H1 (cell line): ENCODE results near the gene GMEB2. TPM values are rescaled to one million over a fixed set of nuclear protein-coding genes. Genes with fewer than 3 reads are reported as not detected.
A peak's percentile ranks its signal among the peaks of the same experiment; 100 is the strongest.

ENCODE experiments used
- CTCF ChIA-PET: fragments of 300-600 bp; sonication (Branson Sonifier 250); formaldehyde crosslinking; loops from one replicate; lab custom pipeline; 2021; ENCODE audit not compliant: partially characterized antibody; lab: Charles Lee
- POLR2A ChIA-PET: fragments of 300-600 bp; sonication (Branson Sonifier 250); formaldehyde crosslinking; loops from one replicate; lab custom pipeline; 2021; ENCODE audit warnings: inconsistent platforms; ENCODE audit not compliant: partially characterized antibody; lab: Charles Lee
- DNase-seq, 2 experiments: peaks; one replicate each; pipeline versions ENCODE4 v3.0.0 to v3.0.0-alpha.2; 2010 to 2022; ENCODE audit warnings: low spot score in 2 of 2, low read depth in 1 of 2, mixed read lengths in 1 of 2
- FAIRE-seq: peaks from 2 replicates; lab custom pipeline; 2011; peaks lifted over from hg19 to GRCh38; lab: Jason Lieb, UNC
- H2AFZ ChIP-seq: 2 replicates; pipeline ENCODE4 v1.8.1; 2012; ENCODE audit warnings: low read length, inconsistent platforms
- H2AK5ac ChIP-seq: 2 replicates; pipeline ENCODE4 v1.6.1; 2013; ENCODE audit warnings: low read depth, low read length
- H2BK120ac ChIP-seq: replicated peaks from 2 replicates; pipeline ENCODE3; 2013; ENCODE audit warnings: low read depth, low read length, inconsistent platforms
- H2BK12ac ChIP-seq: 2 replicates; pipeline ENCODE4 v1.6.1; 2013; ENCODE audit warnings: low read depth, low read length
- H2BK15ac ChIP-seq: 2 replicates; pipeline ENCODE4 v1.6.1; 2013; ENCODE audit warnings: low read length
- H2BK20ac ChIP-seq: 2 replicates; pipeline ENCODE4 v1.6.1; 2013; ENCODE audit warnings: low read length
- H2BK5ac ChIP-seq: 2 replicates; pipeline ENCODE4 v1.6.1; 2013; ENCODE audit warnings: low read depth, low read length
- H3K14ac ChIP-seq: 2 replicates; pipeline ENCODE4 v1.6.1; 2013; ENCODE audit warnings: inconsistent platforms; ENCODE audit not compliant: insufficient read length
- H3K18ac ChIP-seq: 2 replicates; pipeline ENCODE4 v1.6.1; 2013; ENCODE audit warnings: low read length; ENCODE audit errors: extremely low read depth
- H3K23ac ChIP-seq: 2 replicates; pipeline ENCODE4 v1.6.1; 2013; ENCODE audit warnings: inconsistent platforms; ENCODE audit not compliant: insufficient read length
- H3K23me2 ChIP-seq: 2 replicates; pipeline ENCODE4 v1.6.1; 2013; ENCODE audit warnings: low read depth, low read length
- H3K27ac ChIP-seq: 2 replicates; pipeline ENCODE4 v1.6.1; 2011; ENCODE audit warnings: low read depth, low read length, inconsistent platforms
- H3K27me3 ChIP-seq, 4 experiments: replicated peaks in 1 of 4; 1 replicate in 1 of 4; 2 replicates in 3 of 4; pipeline versions ENCODE4 v1.6.1 to v1.8.1; 2011 to 2013; ENCODE audit warnings: low read length in 3 of 4, mild to moderate bottlenecking in 3 of 4, inconsistent platforms in 2 of 4, mixed read lengths in 2 of 4, moderate library complexity in 1 of 4; ENCODE audit not compliant: control insufficient read depth in 3 of 4, insufficient read depth in 3 of 4; ENCODE audit errors: extremely low read depth in 1 of 4
- H3K36me3 ChIP-seq, 4 experiments: 2 replicates each; pipeline versions ENCODE4 v1.6.1 to v1.8.1; 2011 to 2013; ENCODE audit warnings: mild to moderate bottlenecking in 4 of 4, low read length in 3 of 4, moderate library complexity in 2 of 4, control low read depth in 1 of 4, inconsistent platforms in 1 of 4; ENCODE audit not compliant: insufficient read depth in 4 of 4, control insufficient read depth in 2 of 4
- H3K4ac ChIP-seq: replicated peaks from 2 replicates; pipeline ENCODE3; 2013; ENCODE audit warnings: low read length, low read depth, mixed read lengths, inconsistent platforms; ENCODE audit not compliant: insufficient read length
- H3K4me1 ChIP-seq, 4 experiments: replicated peaks in 1 of 4; 1 replicate in 1 of 4; 2 replicates in 3 of 4; pipeline versions ENCODE4 v1.6.1 to v1.8.1; 2011 to 2013; ENCODE audit warnings: low read length in 3 of 4, inconsistent platforms in 2 of 4, mixed read lengths in 1 of 4; ENCODE audit not compliant: insufficient read depth in 4 of 4, control insufficient read depth in 3 of 4
- H3K4me2 ChIP-seq, 2 experiments: 2 replicates each; pipeline versions ENCODE4 v1.6.1 to v1.8.1; 2011 to 2013; ENCODE audit warnings: low read depth in 2 of 2, low read length in 2 of 2, control low read depth in 1 of 2, inconsistent platforms in 1 of 2, mild to moderate bottlenecking in 1 of 2; ENCODE audit not compliant: insufficient read depth in 1 of 2
- H3K4me3 ChIP-seq, 4 experiments: fragments of 200-600, 300-600 bp in 1 of 4; sonication (generic), shearing (Covaris generic), sonication (Bioruptor Twin) in 1 of 4; 2 replicates each; pipeline versions ENCODE4 v1.5.1 to v1.8.1; 2011 to 2016; ENCODE audit warnings: low read length in 4 of 4, low read depth in 3 of 4, control low read depth in 2 of 4, inconsistent platforms in 2 of 4, mild to moderate bottlenecking in 2 of 4, mixed read lengths in 1 of 4, moderate library complexity in 1 of 4; ENCODE audit not compliant: insufficient read depth in 2 of 4; ENCODE audit errors: extremely low read depth in 1 of 4
- H3K56ac ChIP-seq: replicated peaks from 2 replicates; pipeline ENCODE3; 2013; ENCODE audit warnings: low read depth, mild to moderate bottlenecking, mixed read lengths, low read length, inconsistent platforms; ENCODE audit not compliant: insufficient read length
- H3K79me1 ChIP-seq: 2 replicates; pipeline ENCODE4 v1.6.1; 2013; ENCODE audit warnings: low read depth, low read length, control low read depth
- H3K79me2 ChIP-seq, 2 experiments: 2 replicates each; pipeline versions ENCODE4 v1.6.1 to v1.8.1; 2012 to 2013; ENCODE audit warnings: low read length in 2 of 2, mild to moderate bottlenecking in 2 of 2, inconsistent platforms in 1 of 2; ENCODE audit not compliant: insufficient read depth in 2 of 2, control insufficient read depth in 1 of 2
- H3K9ac ChIP-seq, 4 experiments: replicated peaks in 1 of 4; 1 replicate in 1 of 4; 2 replicates in 3 of 4; pipeline versions ENCODE4 v1.6.1 to v1.8.1; 2011 to 2013; ENCODE audit warnings: low read depth in 3 of 4, low read length in 3 of 4, control low read depth in 2 of 4, mild to moderate bottlenecking in 2 of 4, moderate library complexity in 2 of 4, inconsistent platforms in 1 of 4; ENCODE audit errors: extremely low read depth in 1 of 4
- H3K9me3 ChIP-seq, 2 experiments: 2 replicates each; pipeline versions ENCODE4 v1.6.1 to v1.8.1; 2012 to 2013; ENCODE audit warnings: mild to moderate bottlenecking in 2 of 2, moderate library complexity in 2 of 2, control low read depth in 1 of 2, inconsistent platforms in 1 of 2, low read depth in 1 of 2, low read length in 1 of 2, mixed read lengths in 1 of 2; ENCODE audit not compliant: insufficient read depth in 2 of 2
- H4K20me1 ChIP-seq, 2 experiments: replicated peaks in 1 of 2; 2 replicates each; pipeline versions ENCODE3 to v1.8.1; 2011 to 2013; ENCODE audit warnings: inconsistent platforms in 2 of 2, low read length in 2 of 2, mild to moderate bottlenecking in 1 of 2; ENCODE audit not compliant: insufficient read depth in 2 of 2, control insufficient read depth in 1 of 2
- H4K5ac ChIP-seq: 2 replicates; pipeline ENCODE4 v1.6.1; 2013; ENCODE audit warnings: low read length, low read depth, mixed read lengths, inconsistent platforms; ENCODE audit not compliant: insufficient read length
- H4K8ac ChIP-seq: 2 replicates; pipeline ENCODE4 v1.8.0; 2013; ENCODE audit warnings: mild to moderate bottlenecking, moderate library complexity, low read length, inconsistent platforms; ENCODE audit not compliant: insufficient read depth; ENCODE audit errors: extremely low read depth
- H4K91ac ChIP-seq: replicated peaks from 2 replicates; pipeline ENCODE3; 2013; ENCODE audit warnings: low read length, mixed read lengths, inconsistent platforms; ENCODE audit not compliant: insufficient read length
- CEBPB ChIP-seq: IDR thresholded peaks from 2 replicates; pipeline ENCODE4 v1.6.1; 2012; ENCODE audit warnings: low read depth, low read length
- GABPA ChIP-seq: IDR thresholded peaks from 2 replicates; pipeline ENCODE4 v1.6.1; 2011; ENCODE audit warnings: mild to moderate bottlenecking, low read length, moderate library complexity, borderline replicate concordance; ENCODE audit not compliant: insufficient read depth
- KDM5A ChIP-seq: fragments of 200-600 bp; IDR thresholded peaks from 2 replicates; pipeline ENCODE4 v1.7.1; 2012; ENCODE audit warnings: mild to moderate bottlenecking, low read length, inconsistent platforms, mixed read lengths
- MAFK ChIP-seq: IDR thresholded peaks from 2 replicates; pipeline ENCODE4 v1.6.1; 2012; ENCODE audit warnings: low read depth, mild to moderate bottlenecking, improper control_type of control experiment, low read length
- RNF2 ChIP-seq: fragments of 200-900, 300-1000 bp; sonication (generic); IDR thresholded peaks from 2 replicates; pipeline ENCODE4 v1.7.1; 2016; ENCODE audit warnings: borderline replicate concordance, low read depth, mild to moderate bottlenecking, antibody characterized with exemption, low read length; ENCODE audit not compliant: poor library complexity, severe bottlenecking; ENCODE audit errors: missing control alignments
- SRF ChIP-seq: IDR thresholded peaks from 2 replicates; pipeline ENCODE4 v1.6.1; 2011; ENCODE audit warnings: mild to moderate bottlenecking, low read depth, low read length, moderate library complexity
- WGBS, 2 experiments: shearing (Covaris generic) in 1 of 2; methylation state at CpG; one replicate each; pipeline versions ENCODE4 v1.1.6 to v1.1.7; 2013 to 2015; ENCODE audit warnings: low lambda C conversion rate in 2 of 2, mixed read lengths in 2 of 2, inconsistent platforms in 1 of 2, low coverage in 1 of 2, missing lambda C conversion rate in 1 of 2; ENCODE audit not compliant: insufficient replicate concordance in 2 of 2, insufficient coverage in 1 of 2, insufficient read length in 1 of 2; ENCODE audit errors: extremely low coverage in 1 of 2, missing lambda C conversion rate in 1 of 2; 5-methylcytosine and 5-hydroxymethylcytosine counted together
- polyA plus RNA-seq, 7 experiments: library from polyadenylated mRNA; depleted of rRNA in 3 of 7; stranded (reverse) in 5 of 7; unstranded in 2 of 7; fragments of >200 nt in 5 of 7; fragments of 200-250 nt in 2 of 7; gene quantifications; 1 replicate in 5 of 7; 2 replicates in 1 of 7; 4 replicates in 1 of 7; pipeline versions ENCODE4 v1.2.1 to v1.2.3, GENCODE V29; 2011 to 2013; ENCODE audit warnings: missing spikeins in 2 of 7, mixed read lengths in 2 of 7
- total RNA-seq: library from RNA; stranded (reverse); fragmentation: NEBNext Ultra II Directional; extraction: Animal tissue kit (Norgen Biotek cat#: 25700); gene quantifications from 2 replicates; pipeline ENCODE4 v1.2.1, GENCODE V29; 2021

Gene GMEB2
- total and polyA plus RNA-seq, 2 of the 8 experiments (the other 6 are each of a cell fraction or from before 2014, with no cell fraction given), result 12.9 to 14.2 TPM

DNA sequence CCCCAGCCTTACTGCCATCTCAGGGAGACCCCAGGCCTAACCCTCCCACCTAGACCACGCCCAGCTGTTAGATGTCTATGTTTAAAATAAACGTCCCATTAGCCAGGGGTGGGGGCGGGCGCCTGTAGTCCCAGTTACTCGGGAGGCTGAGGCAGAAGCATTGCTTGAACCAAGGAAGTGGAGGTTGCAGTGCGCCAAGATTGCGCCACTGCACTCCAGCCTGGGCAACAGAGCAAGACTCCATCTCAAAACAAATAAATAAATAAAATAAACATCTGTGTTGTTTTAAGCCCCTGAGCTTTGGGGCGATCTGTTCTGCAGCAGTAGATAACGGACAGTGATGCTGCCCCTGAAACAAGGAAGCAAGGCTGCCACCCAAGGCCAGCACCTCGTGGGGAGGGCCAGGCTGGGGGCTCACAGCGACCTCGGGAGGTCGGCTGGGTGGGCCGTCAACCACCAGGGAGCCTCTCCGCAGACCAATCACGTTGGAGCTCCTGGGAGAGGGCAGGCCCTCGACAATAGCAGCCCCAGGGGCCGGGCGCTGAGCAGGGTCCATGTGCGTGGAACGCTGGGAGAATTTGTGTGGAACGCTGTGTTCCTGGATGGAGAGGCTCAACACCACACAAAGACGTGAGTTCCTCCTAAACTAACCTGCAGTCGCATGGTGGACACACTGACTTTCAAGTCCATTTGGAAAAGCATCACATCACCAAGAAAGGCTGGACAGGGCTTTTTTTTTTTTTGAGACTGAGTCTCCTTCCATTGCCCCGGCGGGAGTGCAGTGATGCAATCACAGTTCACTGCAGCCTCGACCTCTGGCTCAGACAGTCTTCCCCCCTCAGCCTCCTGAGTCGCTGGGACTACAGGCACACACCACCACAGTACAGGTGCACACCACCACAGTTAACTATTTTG lies 51.8 kb downstream of the GMEB2 start:
- no peak for TF ChIP-seq RNF2
- TF ChIP-seq SRF, result no peak
- TF ChIP-seq GABPA, result no peak
- TF ChIP-seq CEBPB, result peak; percentile 37; the same call in 1 of the 2 replicates
- no peak for TF ChIP-seq MAFK
- no peak for TF ChIP-seq KDM5A
- no peaks in the 10 kb centered on the region for H3K9me3 ChIP-seq
- H4K91ac ChIP-seq, result peak overlapping the region; percentile 69
- H3K4me2 ChIP-seq, result peak overlapping the region; percentile 63 to 77; a peak in 1 of 4 replicates
- H2BK20ac ChIP-seq, result peak overlapping the region; percentile 61; the same call in 1 of the 2 replicates
- no peaks in the 10 kb centered on the region; the same call in 1 of the 2 replicates for H3K23me2 ChIP-seq
- 86% methylated on average over 28 of the region's 28 CpGs; no CpG with 5 or more reads in 1 of the 2 experiments for WGBS, 2 experiments
- H2BK5ac ChIP-seq, result no peak overlapping the region
- H4K8ac ChIP-seq, result peak overlapping the region; percentile 85
- POLR2A ChIA-PET, result interaction anchor here (1.0 to 3.0 kb wide), 4 partner anchors 10 to 45 kb away, joined by 3 to 12 read pairs (median 3); no protein-coding TSS in a partner anchor
- no peaks in the 10 kb centered on the region for H3K36me3 ChIP-seq
- H4K5ac ChIP-seq, result no peak overlapping the region
- H3K79me1 ChIP-seq, result no peaks in the 10 kb centered on the region
- no peak overlapping the region for H3K4ac ChIP-seq
- H3K27me3 ChIP-seq, result no peaks in the 10 kb centered on the region; a peak in 1 of 7 replicates
- no peak for DNase-seq
- FAIRE-seq, result no peak
- H3K79me2 ChIP-seq, result no peaks in the 10 kb centered on the region
- no peak overlapping the region for H3K23ac ChIP-seq
- no peak overlapping the region for H3K14ac ChIP-seq
- H3K56ac ChIP-seq, result no peak overlapping the region
- H3K27ac ChIP-seq, result no peak overlapping the region
- H2BK120ac ChIP-seq, result no peak overlapping the region
- no peak overlapping the region for H3K18ac ChIP-seq
- peaks cover 0 to 3% of the 10 kb centered on the region in 2 experiments for H4K20me1 ChIP-seq
- no peak overlapping the region for H3K9ac ChIP-seq
- peaks cover 0 to 6% (median 6%) of the 10 kb centered on the region in 4 experiments; a peak in 6 of 7 replicates for H3K4me1 ChIP-seq
- H2AFZ ChIP-seq, result no peak overlapping the region
- 0 out of 2 replicates have a peak overlapping the region, but pooled peaks have one; percentile 68 for H2BK12ac ChIP-seq
- 0 out of 2 replicates have a peak overlapping the region, but pooled peaks have one; percentile 39 for H2AK5ac ChIP-seq
- CTCF ChIA-PET, result interaction anchor here (0.6 to 1.5 kb wide), 6 partner anchors 11 to 50 kb away, joined by 3 to 4 read pairs (median 3); partner anchors contain the start of gene PTK6
- peak overlapping the region; percentile 72; the same call in 1 of the 2 replicates for H2BK15ac ChIP-seq
- no peak overlapping the region for H3K4me3 ChIP-seq
